ENCODE data around the gene APP. TPM values are rescaled to one million over a fixed set of nuclear protein-coding genes. Genes with fewer than 3 reads are reported as not detected.

The APP gene
- total and polyA plus RNA-seq, 10 of the 15 experiments (the other 5 are each of a cell fraction or from before 2014, with no cell fraction given), result 8.8 to 94.9 (median 51.0) TPM

DNA sequence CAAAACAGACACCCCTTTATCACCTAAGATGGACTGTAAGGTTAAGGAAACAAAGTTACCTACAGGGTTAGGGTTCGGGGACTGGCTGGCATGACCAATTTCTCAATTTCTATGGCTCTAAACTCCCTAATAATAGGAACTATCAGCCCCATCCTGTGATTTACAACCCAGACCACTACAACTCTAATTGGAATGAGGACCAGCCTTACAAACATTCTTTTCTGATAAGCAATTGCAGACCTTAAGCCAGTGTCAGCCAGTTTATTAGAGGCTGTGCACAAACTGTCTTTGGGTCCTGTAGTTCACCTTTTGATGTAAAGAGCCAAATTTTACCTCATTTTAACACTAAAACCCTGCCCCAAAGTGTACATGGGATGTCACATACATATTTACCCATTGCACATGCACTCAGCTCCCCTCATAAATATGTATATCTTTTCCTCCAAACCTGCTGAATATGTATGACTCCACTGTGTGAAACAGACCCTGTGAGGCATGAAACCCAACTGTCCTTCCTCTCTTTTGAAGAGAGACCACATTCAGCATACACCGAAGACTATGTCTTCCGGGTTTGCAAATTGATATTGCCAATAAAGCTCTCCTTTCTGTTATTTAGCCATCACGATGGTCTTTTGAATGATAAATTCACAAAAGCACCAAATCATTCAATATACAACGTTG lies 7.3 kb upstream of the APP start:
- TF ChIP-seq CHD1 (IDR thresholded peaks at IDR 0.05; ENCODE audit: low read depth, low read length) (no peak), NR2F1 (conservative IDR thresholded peaks at IDR 0.05) (no peak), BACH1 (IDR thresholded peaks at IDR 0.05; ENCODE audit: borderline replicate concordance) (no peak), RUNX3 (IDR thresholded peaks at IDR 0.05; ENCODE audit: low read length) (peak; percentile 38)
- TF ChIP-seq, protein P1, sequence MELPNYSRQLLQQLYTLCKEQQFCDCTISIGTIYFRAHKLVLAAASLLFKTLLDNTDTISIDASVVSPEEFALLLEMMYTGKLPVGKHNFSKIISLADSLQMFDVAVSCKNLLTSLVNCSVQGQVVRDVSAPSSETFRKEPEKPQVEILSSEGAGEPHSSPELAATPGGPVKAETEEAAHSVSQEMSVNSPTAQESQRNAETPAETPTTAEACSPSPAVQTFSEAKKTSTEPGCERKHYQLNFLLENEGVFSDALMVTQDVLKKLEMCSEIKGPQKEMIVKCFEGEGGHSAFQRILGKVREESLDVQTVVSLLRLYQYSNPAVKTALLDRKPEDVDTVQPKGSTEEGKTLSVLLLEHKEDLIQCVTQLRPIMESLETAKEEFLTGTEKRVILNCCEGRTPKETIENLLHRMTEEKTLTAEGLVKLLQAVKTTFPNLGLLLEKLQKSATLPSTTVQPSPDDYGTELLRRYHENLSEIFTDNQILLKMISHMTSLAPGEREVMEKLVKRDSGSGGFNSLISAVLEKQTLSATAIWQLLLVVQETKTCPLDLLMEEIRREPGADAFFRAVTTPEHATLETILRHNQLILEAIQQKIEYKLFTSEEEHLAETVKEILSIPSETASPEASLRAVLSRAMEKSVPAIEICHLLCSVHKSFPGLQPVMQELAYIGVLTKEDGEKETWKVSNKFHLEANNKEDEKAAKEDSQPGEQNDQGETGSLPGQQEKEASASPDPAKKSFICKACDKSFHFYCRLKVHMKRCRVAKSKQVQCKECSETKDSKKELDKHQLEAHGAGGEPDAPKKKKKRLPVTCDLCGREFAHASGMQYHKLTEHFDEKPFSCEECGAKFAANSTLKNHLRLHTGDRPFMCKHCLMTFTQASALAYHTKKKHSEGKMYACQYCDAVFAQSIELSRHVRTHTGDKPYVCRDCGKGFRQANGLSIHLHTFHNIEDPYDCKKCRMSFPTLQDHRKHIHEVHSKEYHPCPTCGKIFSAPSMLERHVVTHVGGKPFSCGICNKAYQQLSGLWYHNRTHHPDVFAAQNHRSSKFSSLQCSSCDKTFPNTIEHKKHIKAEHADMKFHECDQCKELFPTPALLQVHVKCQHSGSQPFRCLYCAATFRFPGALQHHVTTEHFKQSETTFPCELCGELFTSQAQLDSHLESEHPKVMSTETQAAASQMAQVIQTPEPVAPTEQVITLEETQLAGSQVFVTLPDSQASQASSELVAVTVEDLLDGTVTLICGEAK (IDR thresholded peaks at IDR 0.05; ENCODE audit: borderline replicate concordance), result peak; percentile 60; the same call in 1 of the 2 replicates
- H3K9me3 ChIP-seq (replicated peaks; ENCODE audit: control insufficient read depth, insufficient read depth, low read length), result no peaks in the 10 kb centered on the region
- no peak overlapping the region for H3K9ac ChIP-seq (ENCODE audit: control insufficient read depth, insufficient read depth, low read length)
- H3K27ac ChIP-seq (ENCODE audit: control insufficient read depth, insufficient read depth), result no peak overlapping the region
- FAIRE-seq (peak; percentile 66), DNase-seq (ENCODE audit: low read depth, low spot score) (no peak), ATAC-seq (peak; percentile 68)
- peak overlapping the region; percentile 43 for H2AFZ ChIP-seq (ENCODE audit: control insufficient read depth, low read depth, low read length)
- no peaks in the 10 kb centered on the region for H3K27me3 ChIP-seq (replicated peaks in 1 of 2; ENCODE audit: control insufficient read depth in 2 of 2, insufficient read depth in 2 of 2, low read length in 1 of 2)
- ChIA-PET POLR2A (interaction anchor here (1.1 kb wide), 1 partner anchor 20 kb away, joined by 3 read pairs; no protein-coding TSS in a partner anchor), SMC1A (ENCODE audit: uncharacterized antibody, unreplicated experiment) (no interaction called here), CTCF (interaction anchor here (1.2 kb wide), 1 partner anchor 296 kb away, joined by 3 read pairs; no protein-coding TSS in a partner anchor), RAD21 (ENCODE audit: unreplicated experiment) (no interaction called here)
- H3K4me2 ChIP-seq (ENCODE audit: control insufficient read depth, insufficient read depth), result no peak overlapping the region
- H3K4me3 ChIP-seq, result no peak overlapping the region
- no TSS peak for BruUV-seq (replicated peaks)
- 1% methylated on average over 5 of the region's 5 CpGs for WGBS (ENCODE audit: insufficient coverage, insufficient replicate concordance, low lambda C conversion rate, missing lambda C conversion rate)
- in situ Hi-C loops (cut with MboI), result no loop called here
- peaks cover 3% of the 10 kb centered on the region; the same call in 1 of the 2 replicates for H3K4me1 ChIP-seq (ENCODE audit: control insufficient read depth, insufficient read depth, low read length)
- intact Hi-C loops (cut with micrococcal nuclease; ENCODE audit: unreplicated experiment), result no loop called here
- no peaks in the 10 kb centered on the region for H3K36me3 ChIP-seq (ENCODE audit: control insufficient read depth in 2 of 2, insufficient read depth in 2 of 2, low read length in 1 of 2)
- no peaks in the 10 kb centered on the region for H4K20me1 ChIP-seq (ENCODE audit: control insufficient read depth, insufficient read depth)
- H3K79me2 ChIP-seq (ENCODE audit: control insufficient read depth, insufficient read depth, low read length), result no peaks in the 10 kb centered on the region

All from GM12878 (cell line).